IMR-90 (cell line): ENCODE data around the gene ATPAF2.

Experiments used
- CEBPB ChIP-seq: IDR thresholded peaks from 2 replicates; pipeline ENCODE4 v1.6.1; 2012; ENCODE audit warnings: low read depth, low read length, improper control_type of control experiment
- CHD1 ChIP-seq: IDR thresholded peaks from 2 replicates; pipeline ENCODE4 v1.6.1; 2012; ENCODE audit warnings: low read depth, low read length, improper control_type of control experiment
- FOS ChIP-seq: fragments of 150-350 bp; IDR thresholded peaks from 2 replicates; pipeline ENCODE4 v1.6.1; 2016; ENCODE audit warnings: low read depth, low read length
- MAFK ChIP-seq: IDR thresholded peaks from 2 replicates; pipeline ENCODE4 v1.6.1; 2012; ENCODE audit warnings: low read depth, low read length, improper control_type of control experiment
- MAZ ChIP-seq: IDR thresholded peaks from 2 replicates; pipeline ENCODE4 v1.6.1; 2012; ENCODE audit warnings: low read depth, mild to moderate bottlenecking, low read length, improper control_type of control experiment, moderate library complexity, borderline replicate concordance
- MXI1 ChIP-seq: IDR thresholded peaks from 2 replicates; pipeline ENCODE4 v1.6.1; 2012; ENCODE audit warnings: low read depth, mild to moderate bottlenecking, low read length, moderate library complexity, borderline replicate concordance
- NFE2L2 ChIP-seq: fragments of 150-350 bp; IDR thresholded peaks from 2 replicates; pipeline ENCODE4 v1.6.1; 2016; ENCODE audit warnings: low read depth, mild to moderate bottlenecking, low read length
- POLR2A ChIP-seq: IDR thresholded peaks from 2 replicates; pipeline ENCODE4 v1.6.1; 2012; ENCODE audit warnings: mild to moderate bottlenecking, low read depth, low read length
- RAD21 ChIP-seq: IDR thresholded peaks from 2 replicates; pipeline ENCODE4 v1.6.1; 2012; ENCODE audit warnings: low read length, improper control_type of control experiment
- RCOR1 ChIP-seq: IDR thresholded peaks from 2 replicates; pipeline ENCODE4 v1.6.1; 2012; ENCODE audit warnings: mild to moderate bottlenecking, low read length, improper control_type of control experiment; ENCODE audit not compliant: insufficient replicate concordance
- RFX5 ChIP-seq: IDR thresholded peaks from 2 replicates; pipeline ENCODE4 v1.8.0; 2012; ENCODE audit warnings: low read depth, mild to moderate bottlenecking, low read length, moderate library complexity
- SMC3 ChIP-seq: fragments of 150-350 bp; IDR thresholded peaks from 2 replicates; pipeline ENCODE4 v1.6.1; 2016; ENCODE audit warnings: low read depth, mild to moderate bottlenecking, antibody characterized with exemption, low read length, moderate library complexity
- TF ChIP-seq, protein P1 (sequence below): fragments of 150-350 bp; IDR thresholded peaks from 2 replicates; pipeline ENCODE4 v1.6.1; 2017; ENCODE audit warnings: mild to moderate bottlenecking, antibody characterized with exemption, low read length, low read depth
- TF ChIP-seq, protein P2 (sequence below): conservative IDR thresholded peaks from 2 replicates; pipeline ENCODE4 v1.5.1; 2012; ENCODE audit warnings: mild to moderate bottlenecking, low read depth, low read length, improper control_type of control experiment

DNA sequence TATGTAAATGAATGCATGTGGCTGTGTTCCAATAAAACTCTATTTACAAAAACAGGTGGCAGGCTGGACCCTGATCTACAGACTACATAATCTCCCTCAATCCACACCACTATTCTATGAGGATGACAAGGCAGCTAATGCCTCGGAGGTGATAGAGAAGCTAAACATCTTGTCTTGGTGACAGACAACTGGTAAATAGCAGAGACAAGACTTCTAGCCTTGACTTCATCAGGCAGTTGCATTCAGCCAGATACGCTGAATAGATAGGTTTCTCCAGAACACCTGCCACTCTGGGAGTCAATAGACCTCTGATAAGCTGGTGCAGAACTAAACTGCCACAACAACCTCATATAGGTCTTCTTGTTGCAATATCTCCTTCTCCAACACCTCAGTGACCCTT lies 3.3 kb downstream of the ATPAF2 start:
- TF ChIP-seq, protein P1, sequence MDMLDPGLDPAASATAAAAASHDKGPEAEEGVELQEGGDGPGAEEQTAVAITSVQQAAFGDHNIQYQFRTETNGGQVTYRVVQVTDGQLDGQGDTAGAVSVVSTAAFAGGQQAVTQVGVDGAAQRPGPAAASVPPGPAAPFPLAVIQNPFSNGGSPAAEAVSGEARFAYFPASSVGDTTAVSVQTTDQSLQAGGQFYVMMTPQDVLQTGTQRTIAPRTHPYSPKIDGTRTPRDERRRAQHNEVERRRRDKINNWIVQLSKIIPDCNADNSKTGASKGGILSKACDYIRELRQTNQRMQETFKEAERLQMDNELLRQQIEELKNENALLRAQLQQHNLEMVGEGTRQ, result no peak
- TF ChIP-seq, protein P2, sequence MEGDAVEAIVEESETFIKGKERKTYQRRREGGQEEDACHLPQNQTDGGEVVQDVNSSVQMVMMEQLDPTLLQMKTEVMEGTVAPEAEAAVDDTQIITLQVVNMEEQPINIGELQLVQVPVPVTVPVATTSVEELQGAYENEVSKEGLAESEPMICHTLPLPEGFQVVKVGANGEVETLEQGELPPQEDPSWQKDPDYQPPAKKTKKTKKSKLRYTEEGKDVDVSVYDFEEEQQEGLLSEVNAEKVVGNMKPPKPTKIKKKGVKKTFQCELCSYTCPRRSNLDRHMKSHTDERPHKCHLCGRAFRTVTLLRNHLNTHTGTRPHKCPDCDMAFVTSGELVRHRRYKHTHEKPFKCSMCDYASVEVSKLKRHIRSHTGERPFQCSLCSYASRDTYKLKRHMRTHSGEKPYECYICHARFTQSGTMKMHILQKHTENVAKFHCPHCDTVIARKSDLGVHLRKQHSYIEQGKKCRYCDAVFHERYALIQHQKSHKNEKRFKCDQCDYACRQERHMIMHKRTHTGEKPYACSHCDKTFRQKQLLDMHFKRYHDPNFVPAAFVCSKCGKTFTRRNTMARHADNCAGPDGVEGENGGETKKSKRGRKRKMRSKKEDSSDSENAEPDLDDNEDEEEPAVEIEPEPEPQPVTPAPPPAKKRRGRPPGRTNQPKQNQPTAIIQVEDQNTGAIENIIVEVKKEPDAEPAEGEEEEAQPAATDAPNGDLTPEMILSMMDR, result no peak
- TF ChIP-seq POLR2A (no peak), RAD21 (no peak), CEBPB (no peak), MXI1 (no peak), RCOR1 (no peak), SMC3 (no peak), MAFK (no peak), NFE2L2 (no peak), RFX5 (no peak), FOS (no peak), MAZ (no peak), CHD1 (no peak)
